ENCODE data around the gene KDM2A.
A peak's percentile ranks its signal among the peaks of the same experiment; 100 is the strongest.

KDM2A gene

GRCh38 chr11:67303835-67304411, 184.9 kb downstream of the KDM2A start:
- H3K36me3 Mint-ChIP-seq (ENCODE audit: insufficient read depth): peaks cover 12% of the 10 kb centered on the region
- peak overlapping the region; percentile 60 for H3K4me3 Mint-ChIP-seq
- DNase-seq (ENCODE audit: low spot score in 2 of 2) (no peak), ATAC-seq (replicated peaks; ENCODE audit: extremely low read depth, poor library complexity, severe bottlenecking) (peak; percentile 36)
- H3K4me1 Mint-ChIP-seq: peaks cover 6% of the 10 kb centered on the region
- no peaks in the 10 kb centered on the region for H3K27me3 Mint-ChIP-seq
- H3K9me3 Mint-ChIP-seq: no peaks in the 10 kb centered on the region
- H3K27ac Mint-ChIP-seq (ENCODE audit: low read depth): no peak overlapping the region

- Mint-ChIP-seq H3K36me3 (ENCODE audit: insufficient read depth) (peaks cover 11% of the 10 kb centered on the region), H3K4me1 (peaks cover 6% of the 10 kb centered on the region), H3K27ac (ENCODE audit: low read depth) (no peak overlapping the region), H3K27me3 (no peaks in the 10 kb centered on the region), H3K9me3 (no peaks in the 10 kb centered on the region), H3K4me3 (peak overlapping the region; percentile 60)
- DNase-seq (ENCODE audit: low spot score in 2 of 2): no peak
- ATAC-seq (replicated peaks; ENCODE audit: extremely low read depth, poor library complexity, severe bottlenecking): no peak
Measured at GRCh38 chr11:67304511-67305113, 185.5 kb downstream of the KDM2A start.

- ATAC-seq (replicated peaks; ENCODE audit: extremely low read depth, poor library complexity, severe bottlenecking): no peak
- no peaks in the 10 kb centered on the region for H3K9me3 Mint-ChIP-seq
- H3K27ac Mint-ChIP-seq (ENCODE audit: low read depth): no peak overlapping the region
- peaks cover 15% of the 10 kb centered on the region for H3K4me1 Mint-ChIP-seq
- DNase-seq (ENCODE audit: low spot score in 2 of 2): no peak
- H3K27me3 Mint-ChIP-seq: no peaks in the 10 kb centered on the region
- H3K4me3 Mint-ChIP-seq: no peak overlapping the region
- H3K36me3 Mint-ChIP-seq (ENCODE audit: insufficient read depth): peaks cover 2% of the 10 kb centered on the region
Measured at GRCh38 chr11:67306769-67307544, 187.9 kb downstream of the KDM2A start.

GRCh38 chr11:67307545-67308001, 188.5 kb downstream of the KDM2A start:
- Mint-ChIP-seq H3K27me3 (no peaks in the 10 kb centered on the region), H3K36me3 (ENCODE audit: insufficient read depth) (peaks cover 2% of the 10 kb centered on the region), H3K9me3 (no peaks in the 10 kb centered on the region), H3K4me1 (peaks cover 21% of the 10 kb centered on the region), H3K4me3 (no peak overlapping the region), H3K27ac (ENCODE audit: low read depth) (no peak overlapping the region)
- no peak for DNase-seq (ENCODE audit: low spot score in 2 of 2)
- ATAC-seq (replicated peaks; ENCODE audit: extremely low read depth, poor library complexity, severe bottlenecking): no peak

All from central memory CD8-positive, alpha-beta T cell (primary cell).